ENCODE data around the gene TOMT. TPM values are rescaled to one million over a fixed set of nuclear protein-coding genes. Genes with fewer than 3 reads are reported as not detected.

The TOMT gene
- total and polyA plus RNA-seq, 2 donors (not counting 3 experiments of a cell fraction or from before 2014, with no cell fraction given): not detected

- CTCF ChIA-PET: interaction anchor here (1.0 to 6.9 kb wide), 5 partner anchors 18 to 45 kb away, joined by 3 to 46 read pairs (median 4); no protein-coding TSS in a partner anchor
- H3K4me1 ChIP-seq (ENCODE audit: control insufficient read depth, extremely low read depth, insufficient read depth, low read length): peaks cover 64% of the 10 kb centered on the region
- TF ChIP-seq EZH2 (IDR thresholded peaks at IDR 0.05; ENCODE audit: borderline replicate concordance, low read depth, low read length, severe bottlenecking) (no peak), MAX (IDR thresholded peaks at IDR 0.05; ENCODE audit: insufficient read depth, insufficient read length) (no peak), MYC (IDR thresholded peaks at IDR 0.05; ENCODE audit: low read depth, low read length) (no peak), FOS (IDR thresholded peaks at IDR 0.05; ENCODE audit: borderline replicate concordance, insufficient read depth, low read length) (no peak), JUN (IDR thresholded peaks at IDR 0.05; ENCODE audit: borderline replicate concordance, insufficient read depth, insufficient read length, low read depth) (no peak), CTCF (IDR thresholded peaks at IDR 0.05; ENCODE audit: extremely low read depth in 1 of 2, insufficient read depth in 1 of 2, low read depth in 1 of 2, low read length in 2 of 2) (no peak), GATA2 (IDR thresholded peaks at IDR 0.05; ENCODE audit: insufficient read depth, insufficient read length, low read depth, low read length) (no peak), POLR2AphosphoS5 (IDR thresholded peaks at IDR 0.05; ENCODE audit: insufficient read depth, low read depth, low read length) (no peak), POLR2A (IDR thresholded peaks at IDR 0.05; ENCODE audit: low read depth, low read length) (no peak)
Observed at GRCh38 chr11:72070491-72070890, 35.2 kb upstream of the TOMT start.

More at GRCh38 chr11:72070491-72070890, 35.2 kb upstream of the TOMT start:
- FAIRE-seq: no peak
- POLR2A ChIA-PET: interaction anchor here (1.6 kb wide), 1 partner anchor 31 kb away, joined by 7 read pairs; no protein-coding TSS in a partner anchor
- no peaks in the 10 kb centered on the region for H3K27me3 ChIP-seq (ENCODE audit: control insufficient read depth in 2 of 2, insufficient read depth in 2 of 2, low read length in 2 of 2)
- intact Hi-C loops (cut with micrococcal nuclease): no loop called here
- H3K4me2 ChIP-seq (ENCODE audit: insufficient read depth, low read length): peak overlapping the region; percentile 73
- H3K79me2 ChIP-seq (ENCODE audit: control insufficient read depth, insufficient read depth, low read length): peaks cover 80% of the 10 kb centered on the region
- peak overlapping the region; percentile 59 for H3K9ac ChIP-seq (replicated peaks; ENCODE audit: extremely low read depth, insufficient read depth, low read length)
- H3K9me1 ChIP-seq (replicated peaks; ENCODE audit: control insufficient read depth, extremely low read depth, insufficient read depth, low read length): no peaks in the 10 kb centered on the region
- no peak overlapping the region for H2AFZ ChIP-seq (ENCODE audit: low read depth, low read length)
- no peaks in the 10 kb centered on the region for H3K9me3 ChIP-seq (replicated peaks; ENCODE audit: control insufficient read depth, insufficient read depth, low read length)
- H3K36me3 ChIP-seq (ENCODE audit: control insufficient read depth in 2 of 2, extremely low read depth in 1 of 2, insufficient read depth in 2 of 2, low read length in 2 of 2): no peaks in the 10 kb centered on the region
- no TSS peak for BruUV-seq (replicated peaks)
- dilution Hi-C loops (cut with MboI; ENCODE audit: extremely low pct_ligation_motif_present, low sequenced_read_pairs): no loop called here
- H3K27ac ChIP-seq (ENCODE audit: insufficient read depth, low read depth, low read length): peak overlapping the region; percentile 50
- H4K20me1 ChIP-seq (replicated peaks; ENCODE audit: control insufficient read depth, extremely low read depth, insufficient read depth, low read length): no peaks in the 10 kb centered on the region
- DNase-seq (ENCODE audit: low read depth, low spot score): no peak
- no peak overlapping the region for H3K4me3 ChIP-seq (replicated peaks in 1 of 3; ENCODE audit: insufficient read depth in 1 of 3, low read depth in 1 of 3, low read length in 3 of 3)

Data from endothelial cell of umbilical vein (primary cell).